HEK293T (cell line): ENCODE results near the gene CCNI.

Source experiments
- CTCF ChIA-PET: fragments of 350-600 bp; formaldehyde crosslinking; extraction: SDS; loops from one replicate; lab custom pipeline; 2021; ENCODE audit warnings: antibody characterized with exemption, inconsistent platforms; lab: Yijun Ruan, JAX
- POLR2A ChIA-PET: fragments of 350-600 bp; formaldehyde crosslinking; extraction: SDS; loops from one replicate; lab custom pipeline; 2020; ENCODE audit warnings: antibody characterized with exemption, inconsistent platforms; lab: Yijun Ruan, JAX
- DNase-seq: peaks from one replicate; pipeline ENCODE4 v3.0.0; 2012; ENCODE audit warnings: mixed read lengths; ENCODE audit errors: extremely low spot score
- ARNT ChIP-seq: fragments of 450-650 bp; IDR thresholded peaks from 2 replicates; pipeline ENCODE4 v1.6.1; 2017; ENCODE audit warnings: mild to moderate bottlenecking
- BHLHE40 ChIP-seq: fragments of 450-650 bp; IDR thresholded peaks from 2 replicates; pipeline ENCODE4 v1.6.1; 2016; ENCODE audit warnings: mild to moderate bottlenecking, moderate library complexity, borderline replicate concordance
- CTBP1 ChIP-seq: fragments of 450-650 bp; IDR thresholded peaks from 2 replicates; pipeline ENCODE4 v1.6.1; 2016; ENCODE audit warnings: borderline replicate concordance
- ELF4 ChIP-seq: fragments of 450-650 bp; IDR thresholded peaks from 2 replicates; pipeline ENCODE4 v1.6.1; 2017; ENCODE audit warnings: antibody characterized with exemption
- FOXA1 ChIP-seq: fragments of 450-650 bp; IDR thresholded peaks from 2 replicates; pipeline ENCODE4 v1.6.1; 2016; ENCODE audit warnings: mild to moderate bottlenecking
- FOXK2 ChIP-seq: fragments of 450-650 bp; IDR thresholded peaks from 2 replicates; pipeline ENCODE4 v1.6.1; 2016; ENCODE audit warnings: mild to moderate bottlenecking
- FOXM1 ChIP-seq: fragments of 450-650 bp; IDR thresholded peaks from 2 replicates; pipeline ENCODE4 v1.6.1; 2017; ENCODE audit warnings: mild to moderate bottlenecking, borderline replicate concordance
- HDGF ChIP-seq: fragments of 450-650 bp; IDR thresholded peaks from 2 replicates; pipeline ENCODE4 v1.6.1; 2017; ENCODE audit warnings: antibody characterized with exemption, borderline replicate concordance
- L3MBTL2 ChIP-seq: fragments of 450-650 bp; conservative IDR thresholded peaks from 2 replicates; pipeline ENCODE4 v1.6.1; 2016; ENCODE audit warnings: mild to moderate bottlenecking
- LEF1 ChIP-seq: fragments of 450-650 bp; IDR thresholded peaks from 2 replicates; pipeline ENCODE4 v1.6.1; 2017; ENCODE audit warnings: mild to moderate bottlenecking, borderline replicate concordance
- NFRKB ChIP-seq: fragments of 450-650 bp; IDR thresholded peaks from 2 replicates; pipeline ENCODE4 v1.6.1; 2016; ENCODE audit warnings: mild to moderate bottlenecking, moderate library complexity
- SP1 ChIP-seq: fragments of 450-650 bp; IDR thresholded peaks from 2 replicates; pipeline ENCODE4 v1.6.1; 2017
- SUZ12 ChIP-seq: fragments of 450-650 bp; IDR thresholded peaks from 2 replicates; pipeline ENCODE4 v1.6.1; 2016; ENCODE audit warnings: mild to moderate bottlenecking
- TARDBP ChIP-seq: fragments of 450-650 bp; IDR thresholded peaks from 2 replicates; pipeline ENCODE4 v1.6.1; 2016
- ZNF384 ChIP-seq: fragments of 450-650 bp; IDR thresholded peaks from 2 replicates; pipeline ENCODE4 v1.6.1; 2016
- TF ChIP-seq, protein P1 (sequence below): fragments of 450-650 bp; IDR thresholded peaks from 2 replicates; pipeline ENCODE4 v1.6.1; 2016

CCNI gene

DNA sequence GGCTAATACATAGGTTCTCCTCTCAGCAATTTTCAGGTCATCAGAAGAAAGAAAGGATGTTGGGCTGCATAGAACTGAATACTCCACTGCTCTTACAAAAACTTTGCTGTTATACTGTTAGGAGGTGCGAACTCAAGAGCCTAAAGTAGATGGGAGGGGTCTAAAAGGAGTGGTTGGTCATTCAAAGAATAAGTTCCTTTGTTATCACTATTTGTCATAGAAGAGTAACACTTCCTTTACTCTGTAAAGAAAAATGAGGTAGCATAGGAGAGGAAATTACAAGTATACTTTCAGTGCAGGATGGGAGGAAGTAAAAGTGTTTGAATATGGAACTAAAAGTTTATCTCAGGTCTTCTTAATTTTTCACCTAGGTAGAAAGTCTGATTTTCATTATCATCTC is 61.5 kb downstream of the CCNI start:
- ChIA-PET CTCF (no interaction called here), POLR2A (no interaction called here)
- no peak for TF ChIP-seq ARNT
- TF ChIP-seq SP1 = no peak
- no peak for TF ChIP-seq ELF4
- no peak for TF ChIP-seq NFRKB
- TF ChIP-seq CTBP1 = no peak
- no peak for TF ChIP-seq FOXK2
- TF ChIP-seq, protein P1, sequence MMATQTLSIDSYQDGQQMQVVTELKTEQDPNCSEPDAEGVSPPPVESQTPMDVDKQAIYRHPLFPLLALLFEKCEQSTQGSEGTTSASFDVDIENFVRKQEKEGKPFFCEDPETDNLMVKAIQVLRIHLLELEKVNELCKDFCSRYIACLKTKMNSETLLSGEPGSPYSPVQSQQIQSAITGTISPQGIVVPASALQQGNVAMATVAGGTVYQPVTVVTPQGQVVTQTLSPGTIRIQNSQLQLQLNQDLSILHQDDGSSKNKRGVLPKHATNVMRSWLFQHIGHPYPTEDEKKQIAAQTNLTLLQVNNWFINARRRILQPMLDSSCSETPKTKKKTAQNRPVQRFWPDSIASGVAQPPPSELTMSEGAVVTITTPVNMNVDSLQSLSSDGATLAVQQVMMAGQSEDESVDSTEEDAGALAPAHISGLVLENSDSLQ = no peak
- TF ChIP-seq SUZ12 = no peak
- no peak for TF ChIP-seq BHLHE40
- TF ChIP-seq FOXA1 = no peak
- no peak for DNase-seq

DNA sequence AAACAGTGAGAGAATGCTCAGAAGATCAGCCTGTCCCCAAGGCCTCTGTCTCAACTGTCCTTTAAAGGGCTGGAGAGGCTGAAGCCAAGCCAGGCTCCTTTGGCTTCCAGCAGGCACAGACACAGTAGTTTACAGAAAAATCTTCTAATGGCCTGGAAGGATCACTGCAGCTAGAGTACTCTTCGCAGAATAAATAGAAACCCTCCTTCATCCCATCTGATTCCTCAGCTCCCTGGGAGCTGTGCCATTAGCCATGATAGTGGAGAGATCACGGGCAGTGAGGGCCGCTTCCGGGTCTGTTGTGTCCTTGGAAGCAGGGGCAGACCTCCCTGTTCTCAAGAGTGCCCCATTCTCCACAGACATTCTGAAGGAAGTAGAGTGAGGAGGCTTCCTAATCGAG is 63.1 kb downstream of the CCNI start:
- no peak for DNase-seq
- TF ChIP-seq HDGF = no peak
- TF ChIP-seq FOXM1 = no peak
- TF ChIP-seq FOXK2 = no peak
- TF ChIP-seq TARDBP = no peak
- no peak for TF ChIP-seq CTBP1
- no peak for TF ChIP-seq L3MBTL2
- no peak for TF ChIP-seq NFRKB
- CTCF ChIA-PET = no interaction called here
- POLR2A ChIA-PET = no interaction called here

DNA sequence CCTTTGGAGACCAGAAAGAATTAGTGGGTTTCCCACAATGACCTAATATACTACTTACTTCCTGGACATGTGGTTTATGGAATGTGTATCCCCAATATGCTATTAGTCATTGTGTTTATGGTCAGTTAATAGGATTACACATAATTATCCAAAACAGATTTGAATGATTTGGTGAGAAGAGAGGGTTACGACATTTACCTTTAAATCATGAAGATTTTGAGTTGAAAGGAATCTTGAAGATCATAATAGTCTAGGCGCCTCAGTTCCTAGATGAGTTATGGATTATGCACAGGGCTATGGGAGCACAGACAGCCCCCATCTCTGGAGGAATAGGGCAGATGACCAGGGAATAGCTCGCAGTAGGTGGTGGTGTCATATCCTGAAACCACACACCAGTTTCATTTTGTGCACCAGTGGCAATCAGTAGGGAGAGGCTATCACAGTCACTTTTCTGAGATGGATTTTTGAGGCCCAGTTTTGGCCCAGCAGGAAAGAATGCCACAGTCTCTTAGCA is 64.9 kb downstream of the CCNI start:
- POLR2A ChIA-PET = no interaction called here
- CTCF ChIA-PET = no interaction called here
- TF ChIP-seq FOXA1 = no peak
- no peak for TF ChIP-seq ELF4
- TF ChIP-seq, protein P1 = no peak
- DNase-seq = no peak

DNA sequence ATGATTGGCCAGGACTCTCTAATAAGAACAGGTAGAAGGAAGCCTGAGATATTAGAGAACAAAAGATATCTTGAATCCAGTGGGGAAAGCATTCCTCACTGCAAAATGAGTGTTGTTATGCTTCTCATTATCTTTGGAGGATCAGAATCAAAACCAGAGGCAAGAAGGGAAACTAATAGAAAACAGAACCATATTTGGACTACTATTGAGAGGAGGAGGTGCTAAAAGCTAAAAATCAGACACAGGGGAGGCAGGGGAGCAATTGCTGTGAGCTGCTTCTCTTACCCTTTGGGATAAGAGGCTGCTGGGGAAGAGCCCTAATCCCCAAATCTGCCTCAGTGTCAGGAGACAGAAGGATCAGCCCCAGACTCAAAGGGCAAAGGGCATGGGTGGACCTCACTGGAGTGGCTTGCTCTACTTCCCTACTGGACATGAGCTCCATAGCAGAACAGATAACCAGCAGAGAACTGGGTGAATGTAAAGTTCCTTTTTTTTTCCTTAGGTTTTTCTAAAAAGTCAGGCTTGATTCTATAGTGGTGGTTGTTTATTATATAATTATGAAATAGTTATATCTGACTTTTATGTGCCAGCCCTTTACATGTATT is 66.2 kb downstream of the CCNI start:
- no peak for DNase-seq
- POLR2A ChIA-PET = no interaction called here
- CTCF ChIA-PET = interaction anchor here (0.6 kb wide), 1 partner anchor 1559 kb away, joined by 10 read pairs; no protein-coding TSS in a partner anchor
- TF ChIP-seq TARDBP (no peak), NFRKB (no peak), FOXM1 (no peak), BHLHE40 (no peak), LEF1 (no peak), HDGF (no peak), ARNT (no peak), ZNF384 (no peak), SUZ12 (no peak), L3MBTL2 (no peak), FOXK2 (no peak), CTBP1 (no peak), FOXA1 (no peak), ELF4 (no peak), SP1 (no peak)
- TF ChIP-seq, protein P1 = no peak

DNA sequence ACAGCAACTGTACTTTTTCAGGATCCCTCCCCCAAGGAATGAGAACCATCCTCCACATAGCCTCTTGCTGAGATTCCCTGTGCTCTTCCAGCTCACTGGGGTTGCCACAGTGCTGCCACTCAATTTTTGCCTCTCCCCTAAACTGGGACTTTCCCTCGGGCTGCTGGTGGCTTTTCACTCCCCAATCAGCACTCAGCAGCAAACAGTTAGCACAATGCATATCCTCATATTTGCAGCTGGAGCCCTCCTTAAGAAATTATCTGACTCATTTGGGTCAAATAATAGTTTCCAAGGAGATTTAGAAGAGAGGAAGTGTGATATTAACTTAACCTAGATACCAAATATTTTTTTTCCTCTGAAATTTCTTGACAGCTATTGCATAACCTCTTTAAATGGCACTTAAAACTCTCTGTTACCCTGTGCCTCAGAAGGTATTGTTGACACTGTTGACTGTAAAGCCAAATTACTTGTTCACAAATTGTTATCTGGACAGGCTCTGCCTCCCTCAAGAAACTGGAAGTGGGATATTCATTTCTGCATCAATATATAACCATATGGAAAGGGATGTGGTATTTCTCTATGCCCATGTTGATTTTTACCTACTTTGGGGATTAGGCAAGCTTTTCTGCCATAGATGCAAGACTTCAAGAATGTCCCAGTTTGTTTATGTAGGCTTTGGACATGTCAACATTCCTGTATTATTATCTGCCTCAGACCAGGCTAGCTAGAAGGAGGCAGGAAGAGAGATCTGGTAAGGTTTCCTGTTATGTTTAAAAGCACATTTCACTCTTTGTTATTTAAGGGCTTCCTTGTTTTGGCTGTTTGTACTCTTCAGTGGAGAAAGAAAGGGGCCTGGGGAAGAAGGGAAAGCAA is 68.2 kb downstream of the CCNI start:
- ChIA-PET CTCF (interaction anchor here (1.2 kb wide), 1 partner anchor 11 kb away, joined by 3 read pairs; no protein-coding TSS in a partner anchor), POLR2A (no interaction called here)
- TF ChIP-seq FOXA1 (no peak), SUZ12 (no peak), NFRKB (no peak), FOXM1 (no peak), ELF4 (no peak), CTBP1 (no peak), ARNT (no peak), HDGF (no peak), SP1 (no peak), ZNF384 (no peak), BHLHE40 (no peak)
- DNase-seq = no peak

DNA sequence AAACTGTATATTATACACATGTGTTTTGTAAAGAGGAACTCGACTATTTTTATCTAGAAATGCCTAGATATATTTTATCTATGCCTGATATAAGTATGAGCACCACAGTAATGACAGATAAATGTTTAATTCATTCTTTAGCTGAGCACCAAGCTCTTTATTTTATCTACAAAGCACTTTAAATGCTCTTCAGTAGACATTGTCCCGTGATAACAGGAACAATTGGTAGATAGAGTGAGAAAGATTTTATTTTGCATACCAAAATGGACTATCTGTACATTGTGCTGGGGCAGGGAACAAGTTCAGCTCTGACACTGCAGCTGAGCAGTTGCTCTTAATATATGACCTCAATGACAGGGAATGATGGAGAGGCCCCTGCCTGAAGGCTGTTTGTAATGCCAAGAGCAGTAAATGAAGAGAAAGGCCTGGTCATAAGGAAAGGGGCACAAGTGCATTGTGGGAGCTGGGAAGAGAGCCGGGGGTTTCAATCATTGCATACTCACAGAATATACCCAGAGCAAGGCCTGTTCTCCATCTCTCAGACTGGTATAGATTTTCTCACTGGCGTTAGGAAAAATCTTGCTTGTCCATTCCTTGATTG is 68.9 kb downstream of the CCNI start:
- TF ChIP-seq TARDBP (no peak), ZNF384 (no peak), FOXM1 (no peak), HDGF (no peak), FOXK2 (no peak), SP1 (no peak), LEF1 (no peak), ELF4 (no peak), FOXA1 (no peak), BHLHE40 (no peak), ARNT (no peak), SUZ12 (no peak), CTBP1 (no peak), NFRKB (no peak), L3MBTL2 (no peak)
- TF ChIP-seq, protein P1 = no peak
- POLR2A ChIA-PET = no interaction called here
- CTCF ChIA-PET = interaction anchor here (1.2 kb wide), 1 partner anchor 11 kb away, joined by 3 read pairs; no protein-coding TSS in a partner anchor
- no peak for DNase-seq
